ENCODE data around the gene NDC80.
"Not testable (repeated sequence)": the region's sequence is repeated elsewhere in the genome, so short reads cannot be mapped to it uniquely, and the experiment has no call there.

The NDC80 gene

DNA sequence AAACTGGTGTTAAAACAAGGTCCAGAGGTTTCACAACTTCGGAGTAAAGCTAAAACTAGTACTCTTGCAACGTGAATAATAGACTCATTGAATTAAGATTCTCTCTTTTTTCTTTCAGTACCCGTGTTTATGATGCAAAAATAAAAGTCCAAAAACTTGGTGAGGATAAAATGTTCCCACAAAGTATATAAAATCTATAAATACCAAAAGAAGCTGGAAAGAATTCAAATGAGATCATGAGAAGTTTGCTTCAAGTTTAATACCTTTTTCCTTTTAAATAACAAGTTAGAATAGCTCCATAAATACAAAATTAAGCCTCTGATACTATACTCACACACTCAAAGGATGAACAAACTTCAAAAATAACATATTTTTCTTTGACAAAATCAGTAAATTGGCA is 34.1 kb upstream of the NDC80 start:
- H3K27me3 ChIP-seq (ENCODE audit: low read depth, low read length), result no peaks in the 10 kb centered on the region
- H3K4me1 ChIP-seq (ENCODE audit: control insufficient read depth in 1 of 2, insufficient read depth in 2 of 2, low read length in 2 of 2), result peaks cover 0 to 10% of the 10 kb centered on the region in 2 donors
- peaks cover 6 to 8% of the 10 kb centered on the region in 2 donors for H3K36me3 ChIP-seq (ENCODE audit: control insufficient read depth in 1 of 2, insufficient read depth in 2 of 2, low read length in 2 of 2)
- H3K4me3 ChIP-seq (ENCODE audit: low read depth in 1 of 2, low read length in 2 of 2), result no peak overlapping the region
- no peak overlapping the region for H3K27ac ChIP-seq (ENCODE audit: low read length)
- H3K9me3 ChIP-seq (ENCODE audit: control insufficient read depth in 1 of 2, low read length in 2 of 2), result no peaks in the 10 kb centered on the region

DNA sequence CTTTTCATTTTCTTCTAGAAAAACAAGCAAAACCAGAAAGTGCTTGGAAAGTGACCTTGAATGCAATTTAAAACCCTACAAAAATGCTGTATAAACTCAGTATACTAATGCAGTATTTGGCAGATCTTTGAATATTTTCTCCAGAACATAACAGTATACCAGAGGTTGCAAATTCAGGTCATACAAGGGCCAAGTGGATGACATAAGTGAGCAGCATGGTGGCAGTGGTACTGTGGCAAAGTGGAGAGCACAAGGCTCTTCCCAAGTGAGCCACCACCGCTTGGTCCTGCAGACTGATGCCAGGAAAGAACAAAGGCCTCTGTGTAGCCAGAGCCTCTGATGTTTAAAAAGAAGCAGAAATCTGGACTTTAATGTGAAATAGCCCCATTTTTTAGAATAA is 33.1 kb upstream of the NDC80 start:
- H3K36me3 ChIP-seq (ENCODE audit: control insufficient read depth in 1 of 2, insufficient read depth in 2 of 2, low read length in 2 of 2), result peaks cover 6 to 7% of the 10 kb centered on the region in 2 donors
- H3K4me1 ChIP-seq (ENCODE audit: control insufficient read depth in 1 of 2, insufficient read depth in 2 of 2, low read length in 2 of 2), result peaks cover 0 to 10% of the 10 kb centered on the region in 2 donors
- no peaks in the 10 kb centered on the region for H3K9me3 ChIP-seq (ENCODE audit: control insufficient read depth in 1 of 2, low read length in 2 of 2)
- no peak overlapping the region for H3K27ac ChIP-seq (ENCODE audit: low read length)
- H3K27me3 ChIP-seq (ENCODE audit: low read depth, low read length), result no peaks in the 10 kb centered on the region
- no peak overlapping the region for H3K4me3 ChIP-seq (ENCODE audit: low read depth in 1 of 2, low read length in 2 of 2)

DNA sequence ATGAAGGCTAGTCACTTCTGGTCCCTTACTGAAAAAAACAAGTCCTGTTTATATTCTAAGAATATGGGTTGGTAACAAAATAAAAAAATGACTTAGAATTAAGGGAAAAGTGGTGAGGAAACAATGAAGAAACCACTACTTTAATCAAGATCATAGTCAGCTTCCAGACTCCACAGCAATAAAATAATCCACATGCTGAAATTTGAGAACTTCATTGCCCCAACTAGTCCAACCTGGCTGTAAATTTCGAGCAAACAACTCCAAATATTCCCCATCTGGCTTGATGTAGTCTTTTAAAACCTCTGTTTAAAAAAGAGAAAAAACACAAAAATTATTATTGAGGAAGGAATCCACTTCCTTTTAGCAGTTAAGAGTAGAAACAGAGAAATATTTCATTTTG is 32.5 kb upstream of the NDC80 start:
- peaks cover 0 to 10% of the 10 kb centered on the region in 2 donors for H3K4me1 ChIP-seq (ENCODE audit: control insufficient read depth in 1 of 2, insufficient read depth in 2 of 2, low read length in 2 of 2)
- no peak overlapping the region for H3K4me3 ChIP-seq (ENCODE audit: low read depth in 1 of 2, low read length in 2 of 2)
- H3K9me3 ChIP-seq (ENCODE audit: control insufficient read depth in 1 of 2, low read length in 2 of 2), result no peaks in the 10 kb centered on the region
- peaks cover 4 to 12% of the 10 kb centered on the region in 2 donors for H3K36me3 ChIP-seq (ENCODE audit: control insufficient read depth in 1 of 2, insufficient read depth in 2 of 2, low read length in 2 of 2)
- H3K27ac ChIP-seq (ENCODE audit: low read length), result no peak overlapping the region
- no peaks in the 10 kb centered on the region for H3K27me3 ChIP-seq (ENCODE audit: low read depth, low read length)

DNA sequence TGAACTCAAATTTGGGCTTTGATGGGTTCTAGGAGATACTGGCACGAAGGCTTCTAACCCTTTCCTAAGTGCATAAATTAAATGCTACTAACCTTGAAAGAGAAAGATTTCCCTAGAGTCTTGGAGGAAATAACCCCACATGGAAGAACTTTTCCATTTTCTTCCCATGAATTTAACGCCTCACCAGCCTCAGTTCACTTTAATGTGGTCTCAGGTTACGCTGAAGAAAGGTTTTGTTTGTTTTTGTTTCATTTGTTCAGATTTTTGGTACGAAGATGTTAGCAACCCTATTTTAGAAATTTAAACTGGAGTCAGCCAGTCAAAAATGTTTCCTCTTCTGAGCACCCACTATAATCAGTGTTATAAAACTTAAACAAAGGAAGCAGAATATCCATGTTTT is 30.8 kb upstream of the NDC80 start:
- H3K27me3 ChIP-seq (ENCODE audit: low read depth, low read length), result no peaks in the 10 kb centered on the region
- H3K9me3 ChIP-seq (ENCODE audit: control insufficient read depth in 1 of 2, low read length in 2 of 2), result no peaks in the 10 kb centered on the region
- H3K4me1 ChIP-seq (ENCODE audit: control insufficient read depth in 1 of 2, insufficient read depth in 2 of 2, low read length in 2 of 2), result peaks cover 0 to 10% of the 10 kb centered on the region in 2 donors
- peaks cover 0 to 12% of the 10 kb centered on the region in 2 donors for H3K36me3 ChIP-seq (ENCODE audit: control insufficient read depth in 1 of 2, insufficient read depth in 2 of 2, low read length in 2 of 2)
- no peak overlapping the region for H3K27ac ChIP-seq (ENCODE audit: low read length)
- H3K4me3 ChIP-seq (ENCODE audit: low read depth in 1 of 2, low read length in 2 of 2), result no peak overlapping the region

DNA sequence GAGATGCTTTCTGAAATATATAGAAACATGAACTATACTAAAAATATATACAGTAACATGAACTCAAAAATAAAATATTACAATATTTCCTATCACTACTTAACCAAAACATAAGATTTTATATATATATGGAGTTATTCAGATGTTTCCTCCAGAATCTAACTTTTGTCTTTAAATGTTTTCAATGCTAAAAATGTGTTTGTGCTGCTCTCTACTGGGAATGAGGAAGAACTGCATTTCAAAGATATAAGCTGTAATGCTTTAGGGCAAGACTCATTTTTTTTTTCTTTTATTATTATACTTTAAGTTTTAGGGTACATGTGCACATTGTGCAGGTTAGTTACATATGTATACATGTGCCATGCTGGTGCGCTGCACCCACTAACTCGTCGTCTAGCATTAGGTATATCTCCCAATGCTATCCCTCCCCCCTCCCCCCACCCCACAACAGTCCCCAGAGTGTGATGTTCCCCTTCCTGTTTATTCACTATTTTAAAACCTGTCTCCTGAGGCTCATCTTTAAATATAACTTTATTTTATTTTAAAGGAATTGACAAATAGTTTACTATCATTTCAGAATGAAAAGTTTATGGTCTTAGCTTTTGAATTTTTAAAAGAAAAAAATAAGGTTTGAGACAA is 29.3 kb upstream of the NDC80 start:
- H3K4me3 ChIP-seq (ENCODE audit: low read depth in 1 of 2, low read length in 2 of 2); H3K27ac ChIP-seq (ENCODE audit: low read length); H3K27me3 ChIP-seq (ENCODE audit: low read depth, low read length); H3K9me3 ChIP-seq (ENCODE audit: control insufficient read depth in 1 of 2, low read length in 2 of 2): not testable (repeated sequence)
- H3K36me3 ChIP-seq (ENCODE audit: control insufficient read depth in 1 of 2, insufficient read depth in 2 of 2, low read length in 2 of 2), result peaks cover 5 to 12% of the 10 kb centered on the region in 2 donors
- H3K4me1 ChIP-seq (ENCODE audit: control insufficient read depth in 1 of 2, insufficient read depth in 2 of 2, low read length in 2 of 2), result peaks cover 0 to 10% of the 10 kb centered on the region in 2 donors

DNA sequence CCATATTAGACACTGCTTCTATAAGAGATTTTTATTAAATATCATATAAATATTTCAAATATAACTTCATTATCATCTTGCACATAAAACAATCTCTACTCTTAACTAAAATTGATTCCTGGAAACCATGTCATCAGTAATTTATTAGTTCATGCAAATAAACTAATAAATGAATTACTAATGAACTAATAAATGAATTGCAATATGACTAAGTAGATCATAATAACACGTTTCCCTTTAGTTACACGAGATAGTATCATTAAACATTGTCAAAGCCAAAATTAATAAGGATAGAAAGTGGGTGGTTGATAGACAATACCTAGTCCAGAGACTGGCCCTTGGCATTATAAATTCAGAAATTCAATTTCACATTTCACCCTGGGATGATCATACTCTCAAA is 26.2 kb upstream of the NDC80 start:
- Histone ChIP-seq H3K36me3 (ENCODE audit: control insufficient read depth in 1 of 2, insufficient read depth in 2 of 2, low read length in 2 of 2) (peaks cover 5 to 6% of the 10 kb centered on the region in 2 donors), H3K27me3 (ENCODE audit: low read depth, low read length) (no peaks in the 10 kb centered on the region), H3K27ac (ENCODE audit: low read length) (no peak overlapping the region), H3K4me1 (ENCODE audit: control insufficient read depth in 1 of 2, insufficient read depth in 2 of 2, low read length in 2 of 2) (no peaks in the 10 kb centered on the region), H3K4me3 (ENCODE audit: low read depth in 1 of 2, low read length in 2 of 2) (no peak overlapping the region), H3K9me3 (ENCODE audit: control insufficient read depth in 1 of 2, low read length in 2 of 2) (no peaks in the 10 kb centered on the region)

DNA sequence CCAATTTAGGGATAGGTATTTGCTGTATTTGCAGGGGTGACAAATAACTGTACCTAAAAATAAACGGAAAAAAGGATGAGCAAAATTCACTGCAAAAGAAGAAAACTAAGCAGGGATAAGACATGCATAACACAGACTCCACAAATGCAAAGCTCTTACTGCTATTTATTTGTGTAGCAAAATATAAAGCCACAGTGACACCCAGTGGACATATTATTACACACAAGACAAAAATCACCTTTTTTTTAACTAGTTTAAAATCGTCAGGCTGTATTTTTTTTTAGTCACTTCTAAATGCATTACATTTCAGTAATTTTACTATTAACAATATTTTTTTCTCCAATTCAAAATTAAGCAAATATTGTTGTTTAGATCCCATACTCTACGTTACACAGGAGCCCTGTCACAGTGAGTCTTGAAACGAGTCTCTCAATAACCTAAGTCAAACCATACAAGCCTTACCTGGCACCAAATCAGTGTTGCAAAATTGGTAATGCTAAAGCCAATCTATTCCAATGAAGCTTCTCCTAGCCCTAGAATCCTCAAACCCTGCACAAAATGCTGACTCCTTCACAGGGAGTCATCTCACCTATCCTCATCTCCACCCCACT is 23.8 kb upstream of the NDC80 start:
- Histone ChIP-seq H3K4me1 (ENCODE audit: control insufficient read depth in 1 of 2, insufficient read depth in 2 of 2, low read length in 2 of 2) (no peaks in the 10 kb centered on the region), H3K27me3 (ENCODE audit: low read depth, low read length) (no peaks in the 10 kb centered on the region), H3K36me3 (ENCODE audit: control insufficient read depth in 1 of 2, insufficient read depth in 2 of 2, low read length in 2 of 2) (peaks cover 8 to 11% of the 10 kb centered on the region in 2 donors), H3K27ac (ENCODE audit: low read length) (no peak overlapping the region), H3K4me3 (ENCODE audit: low read depth in 1 of 2, low read length in 2 of 2) (no peak overlapping the region), H3K9me3 (ENCODE audit: control insufficient read depth in 1 of 2, low read length in 2 of 2) (no peaks in the 10 kb centered on the region)

DNA sequence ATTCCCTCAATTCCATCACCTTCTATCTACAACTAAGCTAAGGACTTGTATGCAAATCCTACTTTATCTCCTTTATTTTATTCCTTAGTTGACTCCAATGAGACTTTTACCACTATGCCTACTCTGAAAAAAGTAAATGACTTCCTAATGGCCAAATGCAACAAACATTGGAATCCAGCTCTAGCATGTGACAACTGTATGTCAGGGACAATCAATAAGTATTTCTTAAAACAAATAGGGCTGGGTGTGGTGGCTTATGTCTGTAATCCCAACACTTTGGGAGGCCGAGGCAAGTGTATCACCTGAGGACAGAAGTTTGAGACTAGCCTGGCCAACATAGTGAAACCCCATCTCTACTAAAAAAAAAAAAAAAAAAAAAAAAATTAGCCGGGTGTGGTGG is 21.9 kb upstream of the NDC80 start:
- no peak overlapping the region for H3K4me3 ChIP-seq (ENCODE audit: low read depth in 1 of 2, low read length in 2 of 2)
- no peaks in the 10 kb centered on the region for H3K27me3 ChIP-seq (ENCODE audit: low read depth, low read length)
- no peaks in the 10 kb centered on the region for H3K4me1 ChIP-seq (ENCODE audit: control insufficient read depth in 1 of 2, insufficient read depth in 2 of 2, low read length in 2 of 2)
- no peaks in the 10 kb centered on the region for H3K9me3 ChIP-seq (ENCODE audit: control insufficient read depth in 1 of 2, low read length in 2 of 2)
- H3K36me3 ChIP-seq (ENCODE audit: control insufficient read depth in 1 of 2, insufficient read depth in 2 of 2, low read length in 2 of 2), result peaks cover 2 to 11% of the 10 kb centered on the region in 2 donors
- H3K27ac ChIP-seq (ENCODE audit: low read length), result no peak overlapping the region

DNA sequence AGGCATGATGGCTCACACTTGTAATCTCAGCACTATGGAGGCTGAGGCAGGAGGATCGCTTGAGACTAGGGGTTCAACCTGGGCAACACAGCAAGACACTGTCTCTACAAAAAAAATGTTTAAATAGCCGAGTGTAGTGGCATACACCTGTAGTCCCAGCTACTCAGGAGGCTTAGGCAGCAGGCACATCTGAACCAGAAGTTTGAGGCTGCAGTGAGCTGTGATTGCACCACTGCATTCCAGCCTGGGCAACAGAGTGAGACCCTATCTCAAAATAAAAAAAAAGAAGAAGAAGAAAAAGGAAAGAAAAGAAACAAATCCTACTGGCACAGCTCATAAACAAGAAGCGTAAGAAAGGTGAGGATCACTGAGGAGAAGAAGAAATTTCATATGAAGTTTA is 19.9 kb upstream of the NDC80 start:
- H3K36me3 ChIP-seq (ENCODE audit: control insufficient read depth in 1 of 2, insufficient read depth in 2 of 2, low read length in 2 of 2), result peaks cover 2 to 17% of the 10 kb centered on the region in 2 donors

DNA sequence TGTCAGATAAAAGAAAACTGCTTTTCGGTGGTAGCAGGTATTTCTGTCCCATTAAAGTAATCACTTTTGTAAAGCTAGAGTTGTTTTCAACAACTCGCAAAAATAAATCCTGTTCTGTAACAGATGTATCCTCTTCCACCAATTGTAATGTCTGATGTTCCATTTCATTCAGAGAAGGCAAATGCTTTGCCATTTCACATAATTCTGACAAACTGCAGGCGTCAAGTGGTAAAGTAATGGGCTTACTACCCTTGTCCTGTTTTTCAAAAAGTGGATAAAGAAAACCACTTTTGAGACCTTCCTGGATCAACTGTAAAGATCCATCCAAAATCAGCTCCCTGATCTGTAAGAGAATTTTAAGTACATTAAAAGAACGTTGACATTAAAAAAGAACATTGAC is 16.7 kb upstream of the NDC80 start:
- Histone ChIP-seq H3K4me3 (ENCODE audit: low read depth in 1 of 2, low read length in 2 of 2) (no peak overlapping the region), H3K27ac (ENCODE audit: low read length) (no peak overlapping the region), H3K36me3 (ENCODE audit: control insufficient read depth in 1 of 2, insufficient read depth in 2 of 2, low read length in 2 of 2) (peaks cover 2 to 13% of the 10 kb centered on the region in 2 donors), H3K4me1 (ENCODE audit: control insufficient read depth in 1 of 2, insufficient read depth in 2 of 2, low read length in 2 of 2) (no peaks in the 10 kb centered on the region), H3K9me3 (ENCODE audit: control insufficient read depth in 1 of 2, low read length in 2 of 2) (no peaks in the 10 kb centered on the region), H3K27me3 (ENCODE audit: low read depth, low read length) (no peaks in the 10 kb centered on the region)

More for the DNA sequence above, 19.9 kb upstream of the NDC80 start:
- Histone ChIP-seq H3K27me3 (ENCODE audit: low read depth, low read length) (no peaks in the 10 kb centered on the region), H3K9me3 (ENCODE audit: control insufficient read depth in 1 of 2, low read length in 2 of 2) (no peaks in the 10 kb centered on the region), H3K4me3 (ENCODE audit: low read depth in 1 of 2, low read length in 2 of 2) (no peak overlapping the region), H3K4me1 (ENCODE audit: control insufficient read depth in 1 of 2, insufficient read depth in 2 of 2, low read length in 2 of 2) (no peaks in the 10 kb centered on the region), H3K27ac (ENCODE audit: low read length) (no peak overlapping the region)

DNA sequence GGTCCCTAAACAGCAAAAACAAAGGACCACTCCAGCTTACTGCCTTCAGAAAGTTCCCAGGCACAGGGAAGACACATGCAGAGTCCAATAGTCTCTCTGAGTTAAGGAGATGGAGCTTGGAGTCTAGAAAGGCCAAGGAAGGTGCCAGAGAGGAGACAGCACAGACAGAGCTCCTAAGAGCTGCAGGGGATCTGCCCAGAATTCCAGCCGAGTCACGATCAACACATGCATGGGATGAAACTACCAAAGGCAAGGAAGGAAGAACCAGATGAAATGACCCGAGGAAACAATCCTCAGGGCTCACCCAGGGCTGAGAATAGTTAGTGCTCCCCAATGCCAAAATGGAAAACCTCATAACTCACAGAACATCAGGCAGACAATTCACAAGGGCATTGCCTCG is 15.5 kb upstream of the NDC80 start:
- H3K4me3 ChIP-seq (ENCODE audit: low read depth in 1 of 2, low read length in 2 of 2), result no peak overlapping the region
- H3K4me1 ChIP-seq (ENCODE audit: control insufficient read depth in 1 of 2, insufficient read depth in 2 of 2, low read length in 2 of 2), result no peaks in the 10 kb centered on the region
- peaks cover 2 to 13% of the 10 kb centered on the region in 2 donors for H3K36me3 ChIP-seq (ENCODE audit: control insufficient read depth in 1 of 2, insufficient read depth in 2 of 2, low read length in 2 of 2)
- H3K27ac ChIP-seq (ENCODE audit: low read length), result no peak overlapping the region
- no peaks in the 10 kb centered on the region for H3K27me3 ChIP-seq (ENCODE audit: low read depth, low read length)
- H3K9me3 ChIP-seq (ENCODE audit: control insufficient read depth in 1 of 2, low read length in 2 of 2), result no peaks in the 10 kb centered on the region

DNA sequence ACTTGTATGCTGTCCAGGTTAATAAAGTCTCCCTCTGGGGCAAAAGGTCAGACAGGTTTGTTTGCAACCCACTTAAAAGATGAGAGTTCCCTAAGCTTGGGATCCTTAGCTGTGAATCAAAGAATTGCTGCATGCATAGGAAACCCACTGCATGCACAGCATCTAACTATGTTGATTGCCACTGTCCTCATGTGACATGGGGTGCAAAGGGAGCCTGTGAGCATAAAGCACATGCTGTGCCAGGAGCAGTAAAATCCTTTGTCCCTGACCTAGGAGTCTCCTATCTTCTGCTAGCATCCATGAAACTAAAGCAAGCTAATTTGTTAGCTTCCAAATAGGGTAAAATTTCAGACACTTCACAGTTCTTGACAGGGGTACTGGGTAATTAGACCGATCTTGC is 13.8 kb upstream of the NDC80 start:
- Histone ChIP-seq H3K27me3 (ENCODE audit: low read depth, low read length) (no peaks in the 10 kb centered on the region), H3K9me3 (ENCODE audit: control insufficient read depth in 1 of 2, low read length in 2 of 2) (no peaks in the 10 kb centered on the region)

More for the DNA sequence above, 13.8 kb upstream of the NDC80 start:
- no peak overlapping the region for H3K4me3 ChIP-seq (ENCODE audit: low read depth in 1 of 2, low read length in 2 of 2)
- peaks cover 0 to 12% of the 10 kb centered on the region in 2 donors for H3K36me3 ChIP-seq (ENCODE audit: control insufficient read depth in 1 of 2, insufficient read depth in 2 of 2, low read length in 2 of 2)
- H3K27ac ChIP-seq (ENCODE audit: low read length), result no peak overlapping the region
- H3K4me1 ChIP-seq (ENCODE audit: control insufficient read depth in 1 of 2, insufficient read depth in 2 of 2, low read length in 2 of 2), result no peaks in the 10 kb centered on the region
